Body of pancreas (tissue), 4 donors: ENCODE data around the gene RB1.

ENCODE experiments used
- POLR2A ChIP-seq, 3 donors: fragments of 450-650 bp; IDR thresholded peaks; one replicate each; pipeline ENCODE4 v1.6.1; 2016; ENCODE audit warnings: antibody characterized with exemption in 3 of 3, mild to moderate bottlenecking in 2 of 3
- TF ChIP-seq, protein P1 (sequence below), 7 experiments: fragments of 450-650 bp in 4 of 7; fragments of 200-600 bp in 3 of 7; sonication (generic) in 3 of 7; IDR thresholded peaks; one replicate each; pipeline ENCODE4 v1.5.1; 2016 to 2019; ENCODE audit warnings: antibody characterized with exemption in 7 of 7

DNA sequence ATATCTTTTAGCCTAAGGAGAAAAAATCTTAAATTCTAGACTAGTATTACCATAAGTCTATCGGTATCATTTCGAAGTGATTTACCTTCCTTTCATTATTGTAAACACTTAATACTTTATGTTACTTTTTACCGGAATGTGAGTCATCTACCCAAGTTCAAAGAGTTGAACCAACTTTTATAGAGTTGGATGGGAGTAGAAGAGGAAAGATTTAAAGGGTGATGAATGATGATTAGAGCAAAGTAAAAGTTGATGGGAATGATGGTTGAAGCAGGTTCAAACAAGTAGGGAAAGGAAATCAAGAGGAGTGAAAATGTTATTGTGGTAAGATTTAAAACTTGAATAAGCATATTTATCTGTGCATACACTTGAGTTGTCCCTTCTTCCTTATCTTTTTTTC is 120.7 kb downstream of the RB1 start:
- TF ChIP-seq, protein P1, sequence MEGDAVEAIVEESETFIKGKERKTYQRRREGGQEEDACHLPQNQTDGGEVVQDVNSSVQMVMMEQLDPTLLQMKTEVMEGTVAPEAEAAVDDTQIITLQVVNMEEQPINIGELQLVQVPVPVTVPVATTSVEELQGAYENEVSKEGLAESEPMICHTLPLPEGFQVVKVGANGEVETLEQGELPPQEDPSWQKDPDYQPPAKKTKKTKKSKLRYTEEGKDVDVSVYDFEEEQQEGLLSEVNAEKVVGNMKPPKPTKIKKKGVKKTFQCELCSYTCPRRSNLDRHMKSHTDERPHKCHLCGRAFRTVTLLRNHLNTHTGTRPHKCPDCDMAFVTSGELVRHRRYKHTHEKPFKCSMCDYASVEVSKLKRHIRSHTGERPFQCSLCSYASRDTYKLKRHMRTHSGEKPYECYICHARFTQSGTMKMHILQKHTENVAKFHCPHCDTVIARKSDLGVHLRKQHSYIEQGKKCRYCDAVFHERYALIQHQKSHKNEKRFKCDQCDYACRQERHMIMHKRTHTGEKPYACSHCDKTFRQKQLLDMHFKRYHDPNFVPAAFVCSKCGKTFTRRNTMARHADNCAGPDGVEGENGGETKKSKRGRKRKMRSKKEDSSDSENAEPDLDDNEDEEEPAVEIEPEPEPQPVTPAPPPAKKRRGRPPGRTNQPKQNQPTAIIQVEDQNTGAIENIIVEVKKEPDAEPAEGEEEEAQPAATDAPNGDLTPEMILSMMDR (IDR thresholded peaks at IDR 0.05) = no peak
- no peak for TF ChIP-seq POLR2A (IDR thresholded peaks at IDR 0.05)
